Activated CD8-positive, alpha-beta memory T cell treated with anti-CD3 and anti-CD28 coated beads, Interleukin-2, amount 50 U/mL, for 48 hours (primary cell): ENCODE results near the gene ROR2.
A peak's percentile ranks its signal among the peaks of the same experiment; 100 is the strongest.

Experiments used
- DNase-seq: peaks from one replicate; pipeline ENCODE4 v3.0.0-alpha.2; 2020

Gene ROR2

DNA sequence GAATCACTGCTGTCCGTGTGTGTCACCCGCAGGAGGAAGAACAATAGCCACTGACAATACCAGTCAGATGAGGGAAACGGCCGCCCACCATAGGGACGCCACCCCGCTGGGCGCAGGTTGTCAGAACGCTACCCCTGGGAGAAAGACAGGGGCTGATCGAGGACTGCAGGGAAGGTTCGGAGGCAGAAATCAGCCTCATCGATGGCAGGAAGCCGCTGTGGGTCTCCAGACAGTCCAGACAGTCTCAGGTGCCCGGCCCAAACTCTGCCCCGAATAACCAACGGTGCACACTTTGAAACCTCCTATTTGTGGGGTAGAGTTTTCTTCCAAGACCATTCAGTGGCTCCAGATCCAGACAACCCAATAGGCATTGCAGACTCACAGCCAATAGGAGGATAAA lies 181.5 kb downstream of the ROR2 start:
- DNase-seq: no peak

DNA sequence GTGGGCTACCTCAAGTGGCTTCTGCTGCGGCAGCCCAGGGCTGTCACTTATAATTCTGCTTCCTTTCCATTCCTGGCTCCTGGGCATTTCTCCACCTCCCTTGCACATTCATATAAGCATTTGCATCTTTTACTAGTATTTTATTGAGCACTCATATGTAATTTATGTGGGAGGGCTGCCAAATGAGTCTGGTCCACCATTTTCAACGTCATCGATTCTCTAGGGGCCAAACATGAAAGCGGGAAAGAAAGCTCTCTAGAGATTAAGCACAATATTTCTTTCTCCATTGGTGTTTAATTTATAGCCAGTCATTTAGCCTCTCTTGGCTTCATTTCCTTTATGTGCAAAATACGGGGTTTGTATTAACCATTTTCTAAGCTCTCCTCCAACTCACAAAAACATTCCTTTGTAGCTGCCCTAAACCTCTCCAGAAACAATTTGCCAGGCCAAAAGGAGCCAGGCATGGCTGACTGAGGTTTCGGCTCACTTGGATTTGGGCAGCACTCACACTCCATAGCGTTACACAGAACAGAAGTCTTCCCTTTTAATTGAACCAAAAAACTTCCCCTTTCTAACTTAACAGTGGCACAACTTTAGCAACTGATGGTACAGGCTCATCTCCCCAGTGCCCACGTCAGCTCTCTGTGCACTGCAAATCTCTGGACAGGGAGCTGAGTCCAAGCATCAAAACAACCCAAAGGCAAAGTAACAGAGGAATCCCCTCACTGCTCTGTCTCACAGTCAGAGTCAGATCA lies 183.5 kb downstream of the ROR2 start:
- DNase-seq: no peak

DNA sequence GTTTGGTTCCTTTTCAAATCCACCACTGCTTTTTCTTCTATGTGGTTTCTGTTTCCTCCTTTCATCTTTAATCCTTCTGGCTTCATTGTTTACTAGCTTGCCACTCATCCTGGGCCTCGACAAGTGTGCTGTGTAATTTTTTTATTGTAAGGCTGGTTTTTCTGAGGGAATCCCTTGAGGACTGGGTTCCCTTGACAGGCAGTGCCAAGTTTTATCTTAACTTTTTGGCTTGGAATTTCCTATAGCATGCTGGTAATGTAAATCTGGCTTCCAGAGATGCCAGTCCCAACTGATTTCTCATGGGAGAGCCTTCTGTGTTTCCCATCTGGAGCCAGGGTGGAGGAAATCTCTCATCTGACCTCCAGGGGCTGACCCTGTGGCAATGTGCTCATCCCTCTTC lies 184.7 kb downstream of the ROR2 start:
- no peak for DNase-seq

DNA sequence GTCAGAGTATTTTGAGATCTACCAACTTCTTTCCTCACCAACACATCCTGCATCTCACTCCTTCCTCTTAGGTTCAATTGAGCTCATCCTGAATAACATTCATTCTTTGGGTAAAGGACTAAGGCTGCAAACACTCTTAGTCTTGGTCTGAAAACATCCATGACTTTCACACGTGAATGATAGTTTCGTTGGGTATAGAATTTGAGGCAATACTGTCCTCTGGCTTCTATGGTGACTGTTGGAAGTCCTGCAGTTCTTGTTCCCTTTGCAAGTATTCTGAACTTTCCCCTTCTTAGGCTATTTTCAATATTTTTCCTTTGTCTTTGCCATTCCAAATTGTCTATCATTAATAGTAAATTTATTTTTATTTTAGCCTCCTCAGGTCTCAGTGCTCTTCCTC lies 185.4 kb downstream of the ROR2 start:
- no peak for DNase-seq

- no peak for DNase-seq
Measured at GRCh38 chr9:91761362-91761761, 188.7 kb downstream of the ROR2 start.

GRCh38 chr9:91760906-91761305 lies 189.1 kb downstream of the ROR2 start:
- DNase-seq: no peak

- DNase-seq: peak; percentile 68
Measured at GRCh38 chr9:91758491-91758981, 191.5 kb downstream of the ROR2 start.

DNA sequence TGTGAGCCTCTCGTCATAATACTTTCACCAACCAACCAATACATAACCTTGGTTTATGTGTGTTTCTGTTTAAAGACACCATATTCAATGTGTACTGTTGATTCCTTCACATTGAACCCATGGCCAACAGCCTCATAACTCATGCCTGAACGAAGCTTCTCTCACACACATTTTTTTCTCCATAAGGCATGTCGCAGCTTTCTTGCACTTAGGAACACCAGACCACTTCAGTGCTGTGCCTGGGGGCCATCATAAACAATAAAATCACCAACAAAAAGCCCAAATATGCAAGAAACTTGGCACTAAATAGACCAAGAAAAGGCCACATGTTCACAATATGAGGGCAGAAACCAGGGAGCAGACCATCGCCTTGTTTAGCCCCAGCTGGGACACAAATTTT lies 192.2 kb downstream of the ROR2 start:
- no peak for DNase-seq

DNA sequence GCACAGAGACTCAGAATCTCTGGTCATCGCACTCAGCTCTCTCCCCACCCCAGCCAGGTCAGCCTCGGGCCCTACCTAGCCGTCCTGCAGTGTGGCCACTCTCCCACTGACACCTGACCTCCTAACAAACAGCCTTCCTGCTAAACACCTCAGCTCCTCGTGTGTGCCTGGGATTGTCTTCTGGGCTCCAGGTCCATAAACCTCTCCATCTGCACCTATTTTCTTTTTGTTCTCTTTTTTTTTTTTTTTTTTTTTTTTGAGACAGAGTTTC lies 193.6 kb downstream of the ROR2 start:
- no peak for DNase-seq

- DNase-seq: no peak
Measured at GRCh38 chr9:91755761-91756509, 194.1 kb downstream of the ROR2 start.

GRCh38 chr9:91753711-91754110 lies 196.3 kb downstream of the ROR2 start:
- no peak for DNase-seq

DNA sequence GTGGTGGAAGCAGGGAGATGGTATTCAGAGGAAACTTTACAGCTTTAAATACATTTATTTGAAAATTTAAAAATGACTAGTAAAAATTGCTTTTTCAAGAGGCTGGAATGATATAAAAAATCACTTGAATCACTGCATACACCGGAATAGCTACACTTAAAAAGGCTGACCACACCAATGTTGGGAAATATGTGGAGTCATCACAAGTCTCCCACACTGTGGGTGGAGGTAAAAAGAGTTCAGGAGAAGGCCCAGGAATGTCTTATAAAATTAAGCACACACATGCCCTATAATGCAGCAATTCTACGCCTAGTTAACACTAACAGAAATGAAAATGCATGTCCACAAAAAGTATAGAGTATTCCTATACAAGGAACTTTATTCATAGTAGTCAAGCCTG lies 198.1 kb downstream of the ROR2 start:
- no peak for DNase-seq

- DNase-seq: no peak
Measured at GRCh38 chr9:91750343-91750742, 199.7 kb downstream of the ROR2 start.

GRCh38 chr9:91746904-91747303 lies 203.1 kb downstream of the ROR2 start:
- no peak for DNase-seq

- DNase-seq: no peak
Measured at GRCh38 chr9:91746357-91746756, 203.7 kb downstream of the ROR2 start.

DNA sequence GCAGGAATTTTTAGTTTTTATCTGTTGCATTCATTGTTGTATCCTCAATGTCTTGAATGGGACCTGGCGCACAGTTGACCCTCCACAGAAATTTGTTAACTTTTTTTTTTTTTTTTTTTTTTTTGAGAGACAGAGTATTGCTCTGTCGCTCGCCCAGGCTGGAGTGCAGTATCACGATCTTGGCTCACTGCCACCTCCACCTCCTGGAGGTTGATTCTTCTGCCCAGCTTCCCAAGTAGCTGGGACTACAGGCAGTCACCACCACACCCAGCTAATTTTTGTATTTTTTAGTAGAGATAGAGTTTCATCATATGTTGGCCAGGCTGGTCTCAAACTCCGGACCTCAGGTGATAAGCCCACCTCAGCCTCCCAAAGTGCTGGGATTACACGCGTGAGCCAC lies 205.9 kb downstream of the ROR2 start:
- DNase-seq: no peak

DNA sequence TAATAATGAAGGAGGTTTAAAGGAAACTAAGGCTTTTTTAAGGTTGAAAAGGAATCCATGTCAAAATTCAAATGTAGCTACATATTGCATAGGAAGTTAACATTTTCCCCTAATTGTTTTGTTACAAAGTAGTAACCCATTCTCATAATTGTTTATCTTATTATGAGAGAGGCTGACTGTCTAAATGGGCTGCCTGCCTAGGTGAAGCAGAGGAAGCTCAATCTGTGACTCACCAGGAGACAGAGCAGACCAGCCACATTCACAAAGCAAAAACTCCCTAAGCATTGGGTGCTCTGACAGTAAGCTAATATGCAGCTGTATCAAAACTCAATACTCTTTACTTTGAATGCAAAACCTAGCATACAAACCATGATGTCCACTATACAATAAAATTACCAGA lies 208.5 kb downstream of the ROR2 start:
- DNase-seq: no peak

- DNase-seq: no peak
Measured at GRCh38 chr9:91740701-91741100, 209.3 kb downstream of the ROR2 start.

DNA sequence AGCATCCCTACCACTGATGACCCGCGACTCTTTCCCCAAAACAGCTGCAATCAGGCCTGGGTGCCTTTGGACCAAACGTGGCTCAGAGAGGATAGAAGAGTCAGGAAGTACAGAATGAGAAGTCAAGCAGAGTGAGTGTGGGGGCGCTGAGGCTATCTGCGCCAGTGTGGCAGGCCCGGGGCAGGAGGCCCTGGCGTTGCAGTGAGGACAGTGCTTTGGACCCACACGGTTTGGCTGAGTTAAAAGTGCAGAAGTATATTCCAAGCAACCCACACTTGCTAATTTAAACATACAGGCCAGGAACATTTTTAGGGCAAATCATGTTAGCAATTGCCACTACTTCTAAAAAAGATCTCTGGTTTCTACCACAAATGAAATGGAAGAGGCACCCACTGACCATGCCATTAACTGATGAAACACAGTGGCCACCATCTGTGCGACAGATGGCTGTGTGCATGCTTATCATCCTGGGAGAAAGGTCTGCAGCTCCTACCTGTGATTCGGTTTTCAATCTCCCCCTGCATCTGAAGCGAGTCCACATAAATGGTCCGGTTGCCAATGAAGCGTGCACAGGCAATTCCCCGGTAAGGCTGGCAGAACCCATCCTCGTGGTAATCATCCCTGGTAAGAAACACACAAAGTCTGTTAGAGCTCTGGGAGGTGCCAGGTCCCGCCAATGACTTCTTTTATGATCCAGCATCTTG lies 213.0 kb downstream of the ROR2 start:
- no peak for DNase-seq

DNA sequence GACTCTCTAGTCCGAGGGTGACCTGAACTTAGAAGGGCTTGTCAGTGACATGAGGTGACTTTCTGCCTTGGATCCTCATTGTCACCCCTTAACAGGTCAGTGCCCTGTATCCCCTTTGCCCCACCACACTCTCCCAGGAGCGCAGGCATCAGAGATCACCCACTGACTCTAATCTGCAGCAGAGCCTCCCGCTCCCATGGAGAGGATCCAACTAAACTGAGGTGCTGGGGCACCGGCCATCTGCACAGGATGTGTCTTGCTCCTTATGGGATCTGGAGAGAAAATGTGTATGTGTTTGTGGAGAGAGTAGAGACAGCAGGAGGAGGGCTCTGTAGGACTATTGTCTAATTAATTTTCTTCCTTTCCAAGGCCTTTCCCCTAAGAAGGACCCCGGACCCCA lies 213.7 kb downstream of the ROR2 start:
- no peak for DNase-seq

- DNase-seq: no peak
Measured at GRCh38 chr9:91735049-91735448, 215.0 kb downstream of the ROR2 start.

- DNase-seq: peak; percentile 88
Measured at GRCh38 chr9:91734371-91734981, 215.6 kb downstream of the ROR2 start.

- DNase-seq: no peak
Measured at GRCh38 chr9:91733006-91733624, 216.9 kb downstream of the ROR2 start.
